ENCODE data around the gene TECR. TPM values are rescaled to one million over a fixed set of nuclear protein-coding genes. Genes with fewer than 3 reads are reported as not detected.

The TECR gene
- total RNA-seq, 2 experiments from 2014 or later, result 217 to 232 TPM

DNA sequence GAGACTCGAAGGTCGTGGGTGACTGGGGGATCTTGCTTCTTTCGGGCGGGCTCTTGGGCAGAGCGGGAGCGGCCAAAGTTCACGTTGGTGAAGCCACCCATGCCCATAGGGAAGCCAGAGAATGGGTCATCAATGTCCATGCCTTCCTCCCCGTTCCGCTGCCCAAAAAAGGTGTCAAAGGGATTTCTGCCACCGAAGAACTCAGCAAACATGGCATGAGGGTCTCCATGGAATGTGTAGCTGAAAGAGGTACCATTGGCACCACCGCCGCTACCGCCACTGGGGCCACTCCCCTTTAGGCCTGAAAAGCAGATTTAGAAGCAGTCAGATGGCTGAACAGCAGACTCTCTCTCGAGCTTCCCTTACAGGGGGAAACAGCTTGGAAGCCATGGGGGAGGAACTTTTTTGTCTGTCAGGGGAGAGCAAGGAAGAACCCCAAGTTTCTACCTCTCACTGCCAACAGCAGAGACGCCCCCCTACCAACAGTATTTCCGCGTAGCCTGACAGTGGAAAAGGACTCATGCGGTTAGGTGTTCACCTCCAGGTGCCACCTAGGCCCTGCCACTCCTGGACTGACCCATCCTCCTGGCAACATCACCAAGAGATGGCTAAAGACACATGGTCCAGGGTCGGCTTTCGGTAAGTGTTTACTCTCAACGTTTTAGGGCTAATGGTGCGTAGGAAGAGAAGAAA, 12.5 kb upstream of the TECR start:
- Mint-ChIP-seq H3K36me3 (ENCODE audit: low read depth) (peaks cover 61% of the 10 kb centered on the region), H3K9me3 (no peaks in the 10 kb centered on the region), H3K27me3 (no peaks in the 10 kb centered on the region), H3K27ac (peak overlapping the region; percentile 92), H3K4me3 (peak overlapping the region; percentile 92), H3K4me1 (ENCODE audit: low read depth) (peaks cover 75% of the 10 kb centered on the region)
- DNase-seq (peak in 4 of 14 experiments; percentile 25 to 56 (median 40)), ATAC-seq (ENCODE audit: poor library complexity) (no peak)
- intact Hi-C loops (cut with DNase I, micrococcal nuclease), result loop anchor here in 1 of 2 experiments (1.0 kb wide), 1 partner anchor 9 kb away; no protein-coding TSS in a partner anchor
- Histone ChIP-seq H3K9me3 (ENCODE audit: control insufficient read depth in 1 of 2, insufficient read depth in 1 of 2, low read length in 2 of 2) (no peaks in the 10 kb centered on the region), H3K4me1 (ENCODE audit: insufficient read depth, low read length) (peaks cover 68% of the 10 kb centered on the region), H3K27ac (ENCODE audit: low read depth in 1 of 2, low read length in 2 of 2) (peak overlapping the region; percentile 65 to 91), H3K36me3 (ENCODE audit: insufficient read depth, low read length) (peaks cover 31% of the 10 kb centered on the region), H3K4me3 (ENCODE audit: low read length) (peak overlapping the region; percentile 93), H3K27me3 (ENCODE audit: control insufficient read depth in 1 of 2, insufficient read depth in 2 of 2, low read length in 2 of 2) (no peaks in the 10 kb centered on the region)
- ChIA-PET CTCF (interaction anchor here (1.2 to 3.5 kb wide), 5 partner anchors 11 to 42 kb away, joined by 3 to 29 read pairs (median 4); partner anchors contain the start of gene PTGER1), POLR2A (interaction anchor here (0.5 to 9.8 kb wide), 12 partner anchors 9 to 380 kb away, joined by 3 to 430 read pairs (median 10); partner anchors contain the start of genes ADGRE5, ASF1B, GIPC1 and NDUFB7)
- no peak for TF ChIP-seq CTCF (IDR thresholded peaks at IDR 0.05)

- Histone ChIP-seq H3K4me3 (ENCODE audit: low read length) (peak overlapping the region; percentile 93), H3K36me3 (ENCODE audit: insufficient read depth, low read length) (peaks cover 31% of the 10 kb centered on the region), H3K27me3 (ENCODE audit: control insufficient read depth in 1 of 2, insufficient read depth in 2 of 2, low read length in 2 of 2) (no peaks in the 10 kb centered on the region), H3K9me3 (ENCODE audit: control insufficient read depth in 1 of 2, insufficient read depth in 1 of 2, low read length in 2 of 2) (no peaks in the 10 kb centered on the region), H3K27ac (ENCODE audit: low read depth in 1 of 2, low read length in 2 of 2) (peak overlapping the region; percentile 65 to 91), H3K4me1 (ENCODE audit: insufficient read depth, low read length) (peaks cover 73% of the 10 kb centered on the region)
- no peaks in the 10 kb centered on the region for H3K9me3 Mint-ChIP-seq
- H3K27ac Mint-ChIP-seq, result peak overlapping the region; percentile 92
- intact Hi-C loops (cut with DNase I, micrococcal nuclease), result no loop called here
- POLR2A ChIA-PET, result interaction anchor here (0.5 to 9.8 kb wide), 18 partner anchors 9 to 381 kb away, joined by 3 to 430 read pairs (median 7); partner anchors contain the start of genes ADGRE5, ASF1B, GIPC1 and NDUFB7
- peak overlapping the region; percentile 92 for H3K4me3 Mint-ChIP-seq
- CTCF ChIA-PET, result interaction anchor here (1.3 to 3.5 kb wide), 5 partner anchors 11 to 42 kb away, joined by 3 to 29 read pairs (median 5); partner anchors contain the start of genes GIPC1 and PTGER1
- H3K27me3 Mint-ChIP-seq, result no peaks in the 10 kb centered on the region
- no peak for TF ChIP-seq CTCF (IDR thresholded peaks at IDR 0.05)
- ATAC-seq (ENCODE audit: poor library complexity) (no peak), DNase-seq (peak in 1 of 14 experiments; percentile 30)
- peaks cover 80% of the 10 kb centered on the region for H3K4me1 Mint-ChIP-seq (ENCODE audit: low read depth)
- H3K36me3 Mint-ChIP-seq (ENCODE audit: low read depth), result peaks cover 65% of the 10 kb centered on the region
These were observed 12.0 kb upstream of the TECR start for GRCh38 chr19:14517446-14517839.

DNA sequence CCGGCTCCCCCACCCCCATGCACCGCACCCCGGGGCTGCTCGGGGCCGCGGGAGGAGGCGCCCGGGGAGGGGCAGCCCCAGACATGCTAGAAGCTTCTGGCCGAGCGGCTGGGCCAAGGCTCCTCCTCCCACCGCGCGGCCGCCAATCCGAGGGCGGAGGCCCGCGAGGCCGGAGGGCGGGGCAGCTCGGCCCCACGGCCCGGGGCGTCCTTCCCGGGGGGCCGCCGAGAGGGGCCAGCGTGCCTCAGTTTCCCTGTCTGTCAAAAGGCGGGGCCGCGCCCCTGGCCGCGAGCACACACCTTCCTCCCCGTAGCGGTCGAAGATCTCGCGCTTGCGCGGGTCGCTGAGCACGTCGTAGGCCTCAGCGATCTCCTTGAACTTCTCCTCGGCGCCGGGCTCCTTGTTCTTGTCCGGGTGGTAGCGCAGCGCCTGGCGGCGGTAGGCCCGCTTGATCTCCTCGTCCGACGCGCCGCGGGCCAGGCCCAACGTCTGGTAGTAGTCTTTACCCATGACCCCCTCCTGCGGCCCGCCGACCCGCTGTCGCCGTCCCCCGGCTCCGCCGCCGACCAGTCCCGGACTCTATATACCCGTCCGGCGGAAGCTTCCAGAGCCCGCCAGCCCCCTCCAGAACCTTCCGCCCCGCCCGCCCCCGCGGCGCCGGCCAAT, 11.4 kb upstream of the TECR start, which contains the start of gene DNAJB1:
Gene DNAJB1 (minus strand): TSS at position 558 of the 666 bp plus-strand sequence. CDS start 48 bp downstream, at position 510.
- Histone ChIP-seq H3K4me3 (ENCODE audit: low read length) (peak within 1 kb of the TSS; percentile 93), H3K36me3 (ENCODE audit: insufficient read depth, low read length) (peaks cover 31% of the 10 kb centered on the region), H3K27ac (ENCODE audit: low read depth in 1 of 2, low read length in 2 of 2) (peak within 1 kb of the TSS; percentile 91 to 97), H3K9me3 (ENCODE audit: control insufficient read depth in 1 of 2, insufficient read depth in 1 of 2, low read length in 2 of 2) (no peaks in the 10 kb centered on the region), H3K4me1 (ENCODE audit: insufficient read depth, low read length) (peaks cover 79% of the 10 kb centered on the region), H3K27me3 (ENCODE audit: control insufficient read depth in 1 of 2, insufficient read depth in 2 of 2, low read length in 2 of 2) (no peaks in the 10 kb centered on the region)
- intact Hi-C loops (cut with DNase I, micrococcal nuclease), result loop anchor here (1.0 kb wide), 2 partner anchors 11 kb away; partner anchors contain the start of gene TECR (in 2 of the 2)
- Mint-ChIP-seq H3K36me3 (ENCODE audit: low read depth) (peaks cover 61% of the 10 kb centered on the region), H3K27ac (peak within 1 kb of the TSS; percentile 100), H3K4me3 (peak within 1 kb of the TSS; percentile 100), H3K27me3 (no peaks in the 10 kb centered on the region), H3K9me3 (no peaks in the 10 kb centered on the region), H3K4me1 (ENCODE audit: low read depth) (peaks cover 82% of the 10 kb centered on the region)
- ChIA-PET POLR2A (interaction anchor here (0.5 to 9.8 kb wide), 33 partner anchors 10 to 1853 kb away, joined by 3 to 430 read pairs (median 4); partner anchors contain the start of genes ADGRE5, ASF1B, GIPC1 and IL27RA), CTCF (interaction anchor here (0.5 to 3.5 kb wide), 9 partner anchors 11 to 54 kb away, joined by 3 to 29 read pairs (median 4); partner anchors contain the start of genes GIPC1, NDUFB7 and PTGER1)
- peak in 11 of 14 experiments; percentile 49 to 98 (median 67) for DNase-seq
- TF ChIP-seq CTCF (IDR thresholded peaks at IDR 0.05), result no peak
- peak; percentile 7 for ATAC-seq (ENCODE audit: poor library complexity)

Data from CD4-positive, alpha-beta T cell (primary cell).